KOPT-K1 (cell line): ENCODE data around the gene FAM170B.

Experiments used
- H3K27ac ChIP-seq: fragments of 200-600 bp; sonication (generic); 2 replicates; pipeline ENCODE4 v1.5.1; 2016; ENCODE audit warnings: antibody characterized with exemption, mild to moderate bottlenecking, low read depth, low read length; ENCODE audit not compliant: poor library complexity, severe bottlenecking
- H3K36me3 ChIP-seq: fragments of 200-600 bp; sonication (generic); 2 replicates; pipeline ENCODE4 v1.5.1; 2017; ENCODE audit warnings: antibody characterized with exemption, mild to moderate bottlenecking, low read length, moderate library complexity; ENCODE audit not compliant: insufficient read depth
- H3K9me3 ChIP-seq: fragments of 200-600 bp; sonication (generic); 2 replicates; pipeline ENCODE4 v1.5.1; 2017; ENCODE audit warnings: antibody characterized with exemption, low read length, mild to moderate bottlenecking; ENCODE audit not compliant: insufficient read depth, poor library complexity, severe bottlenecking

FAM170B gene

GRCh38 chr10:49129376-49129775 is 4.4 kb downstream of the FAM170B start:
- Histone ChIP-seq H3K9me3 (no peaks in the 10 kb centered on the region), H3K36me3 (no peaks in the 10 kb centered on the region), H3K27ac (no peak overlapping the region)

GRCh38 chr10:49128854-49129253 is 5.0 kb downstream of the FAM170B start:
- Histone ChIP-seq H3K27ac (no peak overlapping the region), H3K9me3 (no peaks in the 10 kb centered on the region)

GRCh38 chr10:49123981-49124950 is 9.6 kb downstream of the FAM170B start:
- Histone ChIP-seq H3K36me3 (no peaks in the 10 kb centered on the region), H3K9me3 (no peaks in the 10 kb centered on the region), H3K27ac (no peak overlapping the region)

More at GRCh38 chr10:49128854-49129253, 5.0 kb downstream of the FAM170B start:
- H3K36me3 ChIP-seq: no peaks in the 10 kb centered on the region

- Histone ChIP-seq H3K9me3 (no peaks in the 10 kb centered on the region), H3K36me3 (no peaks in the 10 kb centered on the region), H3K27ac (no peak overlapping the region)
These were observed 12.9 kb downstream of the FAM170B start for GRCh38 chr10:49120911-49121310.

GRCh38 chr10:49119746-49120145 is 14.1 kb downstream of the FAM170B start:
- no peak overlapping the region for H3K27ac ChIP-seq
- H3K36me3 ChIP-seq: no peaks in the 10 kb centered on the region
- H3K9me3 ChIP-seq: no peaks in the 10 kb centered on the region

- Histone ChIP-seq H3K27ac (no peak overlapping the region), H3K9me3 (no peaks in the 10 kb centered on the region), H3K36me3 (no peaks in the 10 kb centered on the region)
These were observed 15.3 kb downstream of the FAM170B start for GRCh38 chr10:49118430-49119074.

- Histone ChIP-seq H3K9me3 (no peaks in the 10 kb centered on the region), H3K27ac (no peak overlapping the region), H3K36me3 (no peaks in the 10 kb centered on the region)
These were observed 16.3 kb downstream of the FAM170B start for GRCh38 chr10:49117376-49118070.

GRCh38 chr10:49116509-49117375 is 17.1 kb downstream of the FAM170B start:
- no peaks in the 10 kb centered on the region for H3K9me3 ChIP-seq
- no peaks in the 10 kb centered on the region for H3K36me3 ChIP-seq
- no peak overlapping the region for H3K27ac ChIP-seq

- H3K27ac ChIP-seq: no peak overlapping the region
- H3K36me3 ChIP-seq: no peaks in the 10 kb centered on the region
- H3K9me3 ChIP-seq: no peaks in the 10 kb centered on the region
These were observed 17.9 kb downstream of the FAM170B start for GRCh38 chr10:49115796-49116508.

- no peaks in the 10 kb centered on the region for H3K36me3 ChIP-seq
- H3K9me3 ChIP-seq: no peaks in the 10 kb centered on the region
- no peak within 1 kb of the TSS for H3K27ac ChIP-seq
These were observed 18.6 kb downstream of the FAM170B start, which contains the start of gene VSTM4 for GRCh38 chr10:49115015-49115795. VSTM4 (minus strand) TSS chr10:49115522; CDS start chr10:49115485, 37 bp downstream.

- H3K36me3 ChIP-seq: no peaks in the 10 kb centered on the region
- no peak overlapping the region for H3K27ac ChIP-seq
- H3K9me3 ChIP-seq: no peaks in the 10 kb centered on the region
These were observed 19.2 kb downstream of the FAM170B start for GRCh38 chr10:49114718-49115014.

GRCh38 chr10:49113741-49114141 is 20.1 kb downstream of the FAM170B start:
- Histone ChIP-seq H3K9me3 (no peaks in the 10 kb centered on the region), H3K27ac (no peak overlapping the region), H3K36me3 (no peaks in the 10 kb centered on the region)

- H3K36me3 ChIP-seq: no peaks in the 10 kb centered on the region
- H3K27ac ChIP-seq: no peak overlapping the region
- no peaks in the 10 kb centered on the region for H3K9me3 ChIP-seq
These were observed 21.0 kb downstream of the FAM170B start for GRCh38 chr10:49112851-49113250.
